Subcutaneous adipose tissue (tissue), 4 donors: ENCODE measurements around the gene SUN3. TPM values are rescaled to one million over a fixed set of nuclear protein-coding genes. Genes with fewer than 3 reads are reported as not detected.

Experiments
- total RNA-seq, 4 donors: library from RNA; depleted of rRNA; stranded (reverse); fragments of >200 nt; gene quantifications; one replicate each; pipeline ENCODE4 v1.1.0, GENCODE V29; 2016
- TF ChIP-seq, protein P1 (sequence below): fragments of 450-650 bp; IDR thresholded peaks from one replicate; pipeline ENCODE4 v1.5.1; 2016; ENCODE audit warnings: low read depth, mild to moderate bottlenecking, control low read depth, antibody characterized with exemption, moderate library complexity

SUN3 gene
- total RNA-seq, 4 donors from 2014 or later = not detected

DNA sequence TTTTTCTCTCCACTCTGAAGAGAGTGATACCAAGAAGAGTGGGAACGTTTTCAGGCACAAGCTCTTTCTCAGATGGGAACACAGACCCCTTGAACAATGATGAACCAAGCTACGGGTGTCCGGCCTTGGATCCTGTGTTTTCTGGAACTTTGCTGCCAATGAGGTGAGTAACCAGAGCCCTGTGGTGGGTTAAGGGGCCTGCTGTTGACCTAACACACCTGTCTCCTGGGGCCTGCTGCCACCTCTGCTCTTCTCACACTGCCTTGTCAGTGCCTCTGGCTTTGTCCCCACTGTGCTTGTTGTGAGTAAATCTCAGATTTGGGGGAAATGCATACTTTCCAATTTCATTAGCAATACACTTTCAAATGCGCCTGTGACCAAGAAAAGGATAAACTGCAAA is 79.2 kb downstream of the SUN3 start:
- TF ChIP-seq, protein P1, sequence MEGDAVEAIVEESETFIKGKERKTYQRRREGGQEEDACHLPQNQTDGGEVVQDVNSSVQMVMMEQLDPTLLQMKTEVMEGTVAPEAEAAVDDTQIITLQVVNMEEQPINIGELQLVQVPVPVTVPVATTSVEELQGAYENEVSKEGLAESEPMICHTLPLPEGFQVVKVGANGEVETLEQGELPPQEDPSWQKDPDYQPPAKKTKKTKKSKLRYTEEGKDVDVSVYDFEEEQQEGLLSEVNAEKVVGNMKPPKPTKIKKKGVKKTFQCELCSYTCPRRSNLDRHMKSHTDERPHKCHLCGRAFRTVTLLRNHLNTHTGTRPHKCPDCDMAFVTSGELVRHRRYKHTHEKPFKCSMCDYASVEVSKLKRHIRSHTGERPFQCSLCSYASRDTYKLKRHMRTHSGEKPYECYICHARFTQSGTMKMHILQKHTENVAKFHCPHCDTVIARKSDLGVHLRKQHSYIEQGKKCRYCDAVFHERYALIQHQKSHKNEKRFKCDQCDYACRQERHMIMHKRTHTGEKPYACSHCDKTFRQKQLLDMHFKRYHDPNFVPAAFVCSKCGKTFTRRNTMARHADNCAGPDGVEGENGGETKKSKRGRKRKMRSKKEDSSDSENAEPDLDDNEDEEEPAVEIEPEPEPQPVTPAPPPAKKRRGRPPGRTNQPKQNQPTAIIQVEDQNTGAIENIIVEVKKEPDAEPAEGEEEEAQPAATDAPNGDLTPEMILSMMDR = no peak

DNA sequence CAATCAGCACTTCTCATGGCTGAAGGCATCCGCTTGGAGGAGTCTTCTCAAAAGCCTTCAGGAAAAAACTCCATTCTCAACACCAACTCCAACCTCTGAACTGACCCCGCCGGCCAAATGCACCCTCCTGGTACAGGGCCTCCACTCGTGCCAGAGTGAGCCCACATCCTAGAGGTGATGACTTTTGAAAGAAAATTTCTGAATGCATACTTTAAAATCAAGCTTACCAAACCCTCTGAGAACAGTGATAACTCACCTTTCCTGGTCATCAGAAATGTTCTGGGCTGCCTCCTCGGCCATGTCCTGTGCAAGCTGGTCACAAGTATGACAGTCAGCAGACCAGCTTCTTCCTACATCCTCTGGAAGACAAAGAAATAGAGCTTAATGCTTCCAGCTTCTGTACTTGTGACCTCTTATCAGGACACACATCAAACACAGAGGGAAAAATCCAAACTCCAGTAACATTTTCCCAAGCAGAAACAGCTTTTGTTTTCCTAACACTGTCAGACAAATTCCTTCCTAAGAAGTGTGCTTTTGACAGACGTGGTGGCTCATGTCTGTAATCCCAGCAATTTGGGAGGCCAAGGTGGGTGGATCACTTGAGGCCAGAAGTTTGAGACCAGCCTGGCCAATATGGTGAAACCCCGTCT is 80.6 kb downstream of the SUN3 start, which contains the start of gene PKD1L1:
Gene PKD1L1 (minus strand): TSS at position 326 of the 650 bp plus-strand sequence. CDS start 26 bp downstream, at position 300.
- TF ChIP-seq, protein P1 = no peak

DNA sequence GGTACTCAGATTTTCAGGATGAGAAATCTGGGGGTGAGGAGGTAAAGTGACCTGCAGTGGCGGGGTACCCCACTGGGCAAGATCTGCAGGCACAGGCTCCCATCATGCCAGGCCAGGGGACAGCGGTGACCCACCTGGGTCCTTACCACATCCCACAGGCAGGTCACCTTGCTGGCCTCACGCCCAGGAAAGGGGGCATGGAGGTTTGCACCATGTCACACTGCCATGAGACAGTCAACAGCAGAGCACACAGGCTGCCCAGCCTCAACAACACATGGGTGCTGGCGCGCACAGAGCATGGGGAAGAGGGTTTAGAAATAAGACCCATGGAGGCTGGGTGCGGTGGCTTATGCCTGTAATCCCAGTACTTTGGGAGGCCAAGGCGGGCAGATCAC is 81.6 kb downstream of the SUN3 start:
- TF ChIP-seq, protein P1 = no peak

DNA sequence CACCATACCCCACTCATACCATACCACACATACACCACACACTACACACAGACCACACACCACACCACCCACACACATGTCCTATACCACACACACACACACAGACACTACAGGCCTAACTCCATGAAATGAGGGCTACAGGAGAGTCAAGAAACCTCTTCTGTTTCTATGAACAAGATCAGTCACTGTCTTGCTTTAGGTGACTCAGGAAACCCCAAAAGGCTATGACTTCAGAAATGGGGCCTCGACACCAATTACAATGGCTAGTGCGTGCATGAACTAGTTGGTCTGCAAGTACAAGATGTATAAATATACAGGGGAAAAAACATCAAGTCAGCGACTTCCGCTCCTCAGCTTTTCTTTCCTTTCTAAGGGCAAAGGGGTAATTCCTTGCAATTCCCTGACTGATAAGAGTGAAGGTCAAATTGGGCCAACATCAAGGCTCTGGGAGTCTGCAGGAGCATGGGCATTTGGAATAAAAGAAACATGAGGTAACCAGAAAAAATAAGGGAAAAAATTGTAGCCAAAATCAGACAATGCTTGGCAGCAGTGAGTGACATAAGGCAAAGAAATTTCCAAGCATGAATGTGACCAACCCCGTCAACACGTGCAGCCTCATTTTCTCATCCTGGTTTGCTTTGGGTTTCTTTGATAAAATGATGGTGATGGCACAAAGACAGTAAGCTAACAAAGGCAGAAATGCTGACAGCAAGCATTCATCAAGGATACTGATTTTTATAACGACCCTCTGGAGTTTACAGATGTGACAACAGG is 82.1 kb downstream of the SUN3 start:
- TF ChIP-seq, protein P1 = no peak

DNA sequence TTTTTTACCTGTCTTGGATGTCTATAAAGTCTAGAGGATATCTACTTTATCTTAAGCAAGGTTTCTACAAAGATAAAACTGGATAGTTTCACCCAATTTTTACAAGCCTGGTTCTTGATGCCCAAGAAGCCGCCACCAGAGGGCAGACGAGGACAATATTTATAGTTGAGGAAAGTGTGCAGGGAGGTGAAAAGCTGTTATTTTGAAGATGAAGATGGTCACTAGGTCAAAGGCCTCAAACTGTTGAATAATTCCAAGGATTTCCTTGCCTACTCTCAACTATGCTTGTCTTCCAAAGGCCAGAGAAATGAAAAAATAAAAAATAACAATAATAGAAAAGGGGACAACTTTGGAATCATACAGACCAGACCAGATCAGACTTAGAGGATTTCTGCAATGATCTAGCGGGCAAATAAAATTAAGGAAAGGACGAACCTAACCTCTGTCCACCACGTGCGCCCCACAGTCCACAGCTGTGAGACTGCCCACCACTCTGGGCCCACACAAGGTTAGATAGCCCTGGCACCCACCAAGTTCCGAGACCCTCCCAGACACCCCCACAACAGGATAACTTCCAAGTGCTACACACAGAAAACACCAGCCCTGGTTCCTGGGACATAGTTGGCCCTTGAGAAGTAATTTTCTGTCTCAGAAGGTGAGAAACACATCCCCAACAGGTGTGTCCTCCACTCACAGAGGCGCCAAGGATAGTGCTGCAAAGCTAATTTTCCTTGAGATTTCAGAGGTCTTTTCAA is 83.5 kb downstream of the SUN3 start:
- TF ChIP-seq, protein P1 = no peak

DNA sequence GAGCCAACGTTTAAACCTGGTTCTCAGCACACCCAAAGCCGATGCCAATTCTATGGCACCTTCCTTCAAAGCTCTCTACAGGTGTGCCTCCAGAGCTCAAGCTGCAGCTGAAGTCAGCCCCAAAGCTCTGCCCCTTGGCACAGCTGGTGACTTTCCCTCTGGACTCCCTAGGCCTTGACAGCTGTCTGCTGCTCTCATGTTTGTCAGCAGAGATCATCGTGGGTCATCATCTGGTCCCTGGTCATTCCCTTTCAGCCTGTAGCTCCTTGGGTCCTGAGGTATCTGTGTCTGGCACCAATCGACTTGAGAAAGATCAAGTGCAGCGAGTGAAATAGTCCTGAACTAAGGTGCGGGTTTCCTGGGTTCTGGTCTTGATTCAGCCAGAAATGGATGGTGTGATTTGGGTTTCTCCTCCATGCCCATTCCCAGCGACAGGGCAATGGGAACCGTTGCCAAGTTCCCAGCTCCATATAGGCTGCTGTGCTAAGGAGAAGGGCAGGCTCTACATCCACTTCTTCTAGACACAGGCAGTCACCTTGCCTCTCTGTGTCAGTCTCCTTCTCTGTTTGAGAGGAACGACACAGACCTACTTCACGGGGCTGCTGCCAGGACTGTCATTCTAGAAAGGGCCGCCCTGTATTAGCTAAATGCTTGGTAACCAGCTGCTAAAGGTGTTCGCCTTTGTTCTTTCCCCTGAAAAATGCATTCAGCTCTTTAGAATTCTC is 84.2 kb downstream of the SUN3 start:
- TF ChIP-seq, protein P1 = no peak
